GM19035 (cell line): ENCODE results near the gene STOX1.
"Not testable (repeated sequence)": the region's sequence is repeated elsewhere in the genome, so short reads cannot be mapped to it uniquely, and the experiment has no call there.

Experiments
- ATAC-seq: cut with Tn5 transposase; IDR thresholded peaks from one replicate; pipeline ENCODE4 v1.9.1; 2021; ENCODE audit not compliant: unreplicated experiment

Gene STOX1

DNA sequence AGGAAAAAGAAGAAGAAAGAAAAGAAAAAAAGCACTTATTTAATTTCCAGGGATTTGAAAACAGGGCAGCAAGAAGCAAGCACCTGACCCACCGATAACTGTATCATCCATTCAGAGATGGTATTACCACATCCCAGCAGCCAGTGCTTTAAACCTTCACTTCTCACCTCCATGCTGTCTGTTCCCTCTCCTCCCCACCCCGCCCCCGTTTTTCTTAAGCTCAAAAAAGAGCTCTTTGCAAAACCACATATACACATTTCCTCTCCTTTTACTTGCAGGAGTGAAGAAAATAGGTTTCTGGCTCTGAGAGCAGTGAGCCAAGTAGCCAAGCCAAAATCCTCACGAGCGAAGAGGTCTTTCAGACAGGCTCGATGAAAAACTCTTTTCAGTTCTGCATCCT, 2.2 kb downstream of the STOX1 start:
- ATAC-seq = no peak

DNA sequence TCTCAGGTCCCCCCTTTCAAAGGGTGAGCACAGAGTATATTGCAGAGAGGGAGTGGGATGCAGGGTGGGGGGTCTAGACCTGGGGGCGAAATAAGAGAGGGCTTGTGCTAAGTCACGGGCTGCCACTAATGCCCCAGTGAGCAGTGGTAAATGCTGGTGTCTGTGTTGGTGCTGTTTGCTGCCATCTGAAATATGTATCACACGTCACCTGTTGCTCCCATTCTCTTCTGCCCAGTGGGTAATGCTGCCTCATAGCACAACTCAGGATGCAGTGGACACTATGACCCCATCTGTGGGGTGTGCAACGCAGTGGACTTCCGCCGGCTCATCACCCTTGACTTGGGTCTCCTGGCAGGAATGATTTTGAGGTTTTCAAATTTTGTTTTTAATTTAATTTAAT, 2.6 kb downstream of the STOX1 start:
- no peak for ATAC-seq

DNA sequence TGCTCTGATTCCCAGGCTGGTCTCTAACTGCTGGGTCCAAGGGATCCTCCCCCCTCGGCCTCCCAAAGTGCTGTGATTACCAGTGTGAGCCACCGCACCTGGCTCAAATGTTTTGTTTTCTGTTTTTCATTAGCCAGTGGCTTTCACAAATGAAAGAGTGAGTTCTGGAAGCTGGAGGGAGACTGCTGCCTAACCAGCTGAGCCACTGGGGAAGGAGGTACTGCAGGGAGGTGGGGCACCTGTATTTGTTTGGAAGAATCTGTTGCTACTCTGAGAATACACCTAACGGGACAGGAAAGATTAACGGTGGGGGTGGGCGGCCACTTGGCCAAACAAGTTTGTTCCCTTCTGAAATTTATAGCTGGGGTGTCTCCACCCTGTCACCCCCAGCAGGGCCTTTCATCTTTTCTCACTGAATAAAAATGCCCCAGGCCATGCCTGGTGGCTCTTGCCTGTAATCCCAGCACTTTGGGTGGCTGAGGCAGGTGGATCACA, 4.7 kb downstream of the STOX1 start:
- ATAC-seq = no peak

DNA sequence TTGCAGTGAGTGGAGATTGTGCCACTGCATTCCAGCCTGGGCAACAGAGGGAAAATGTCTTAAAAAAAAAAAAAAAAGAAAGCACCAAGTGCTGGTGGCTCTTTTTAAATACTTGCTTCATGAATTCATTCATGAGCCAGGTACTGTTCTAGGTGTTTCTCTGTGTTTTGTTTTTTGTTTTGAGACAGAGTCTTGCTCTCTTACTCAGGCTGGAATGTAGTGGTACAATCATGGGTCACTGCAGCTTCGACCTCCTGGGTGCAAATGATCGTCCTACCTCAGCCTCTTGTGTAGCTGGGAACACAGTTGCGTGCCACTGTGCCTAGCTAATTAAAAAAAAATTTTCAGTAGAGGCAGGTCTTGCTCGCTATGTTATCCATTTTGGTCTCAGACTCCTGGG, 5.3 kb downstream of the STOX1 start:
- no peak for ATAC-seq

DNA sequence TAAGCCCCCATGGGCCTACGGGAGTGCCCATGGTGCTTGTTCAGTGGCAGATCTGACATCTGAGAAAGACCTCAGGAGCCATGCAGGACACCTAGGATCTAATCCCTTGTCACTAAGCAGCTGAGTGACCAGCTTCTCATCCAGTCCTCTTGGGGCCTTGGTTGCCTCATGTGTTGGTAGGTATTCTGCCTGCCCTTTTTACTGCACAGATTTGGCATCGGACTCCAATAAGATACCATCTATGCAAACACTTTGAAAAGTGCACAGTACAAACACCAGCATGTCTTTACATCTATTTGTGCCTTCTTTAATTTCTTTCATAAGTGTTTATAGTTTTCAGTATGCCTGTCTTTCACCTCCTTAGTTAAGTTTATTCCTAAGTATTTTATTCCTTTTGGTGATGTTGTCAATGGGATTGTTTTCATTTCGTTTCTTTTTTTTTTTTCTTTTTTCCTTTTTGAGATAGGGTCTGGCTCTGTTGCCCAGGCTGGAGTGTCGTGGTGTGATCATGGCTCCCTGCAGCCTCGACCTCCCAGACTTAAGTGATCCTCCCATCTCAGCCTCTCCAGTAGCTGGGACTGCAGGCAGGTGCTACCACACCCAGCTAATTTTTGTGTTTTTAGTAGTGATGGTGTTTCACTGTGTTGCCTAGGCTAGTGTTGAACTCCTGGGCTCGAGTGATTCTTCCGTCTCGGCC, 10.4 kb downstream of the STOX1 start:
- no peak for ATAC-seq

DNA sequence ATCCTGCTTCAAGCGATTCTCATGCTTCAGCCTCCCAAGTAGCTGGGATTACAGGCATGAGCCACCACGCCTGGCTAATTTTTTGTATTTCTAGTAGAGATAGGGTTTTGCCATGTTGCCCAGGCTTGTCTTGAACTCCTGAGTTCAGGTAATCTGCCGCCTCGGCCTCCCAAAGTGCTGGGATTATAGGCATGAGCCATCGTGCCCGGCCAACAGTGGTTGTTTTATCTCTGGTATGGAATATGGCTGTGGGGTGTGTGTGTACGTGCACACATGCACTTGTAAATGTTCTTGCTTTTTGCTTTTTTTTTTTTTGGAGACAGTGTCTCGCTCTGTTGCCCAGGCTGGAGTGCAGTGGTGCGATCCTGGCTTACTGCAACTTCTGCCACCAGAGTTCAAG, 13.3 kb downstream of the STOX1 start:
- not testable (repeated sequence) for ATAC-seq

DNA sequence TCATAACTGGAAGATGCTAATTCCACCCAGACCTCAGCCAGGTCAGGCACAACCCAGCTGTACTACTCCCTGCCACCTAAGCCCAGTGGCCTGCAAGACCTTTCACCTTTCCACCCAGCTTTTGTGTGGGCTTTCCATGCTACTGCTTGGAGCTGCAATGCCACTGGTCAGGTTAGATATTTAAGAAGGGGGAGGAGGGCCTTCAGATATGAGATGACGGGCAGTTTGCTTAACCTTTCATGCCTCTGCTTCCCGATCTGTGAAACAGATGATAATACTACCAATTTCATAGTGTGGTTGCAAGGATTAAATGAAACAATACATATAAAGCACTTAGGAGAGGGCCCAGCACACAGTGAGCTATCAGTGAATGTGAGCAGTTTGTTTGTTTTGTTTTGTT, 20.9 kb downstream of the STOX1 start:
- ATAC-seq = no peak

DNA sequence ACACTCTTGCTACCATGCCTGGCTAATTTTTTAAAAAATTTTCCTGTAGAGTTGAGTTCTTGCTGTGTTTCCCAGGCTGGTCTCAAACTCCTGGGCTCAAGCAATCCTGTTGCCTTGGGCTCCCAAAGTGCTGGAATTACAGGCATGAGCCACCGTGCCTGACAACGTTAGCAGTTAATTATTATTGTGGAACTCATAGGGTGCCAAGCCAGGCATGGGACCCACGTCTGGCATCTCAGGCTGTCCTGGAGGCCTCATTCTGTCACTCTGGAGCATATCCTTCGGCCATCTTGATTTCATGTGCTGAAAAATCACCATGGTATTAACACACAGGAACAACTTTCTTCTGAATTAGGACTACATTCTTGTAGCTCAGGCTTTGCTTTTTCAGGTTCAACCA, 21.5 kb downstream of the STOX1 start:
- ATAC-seq = no peak

DNA sequence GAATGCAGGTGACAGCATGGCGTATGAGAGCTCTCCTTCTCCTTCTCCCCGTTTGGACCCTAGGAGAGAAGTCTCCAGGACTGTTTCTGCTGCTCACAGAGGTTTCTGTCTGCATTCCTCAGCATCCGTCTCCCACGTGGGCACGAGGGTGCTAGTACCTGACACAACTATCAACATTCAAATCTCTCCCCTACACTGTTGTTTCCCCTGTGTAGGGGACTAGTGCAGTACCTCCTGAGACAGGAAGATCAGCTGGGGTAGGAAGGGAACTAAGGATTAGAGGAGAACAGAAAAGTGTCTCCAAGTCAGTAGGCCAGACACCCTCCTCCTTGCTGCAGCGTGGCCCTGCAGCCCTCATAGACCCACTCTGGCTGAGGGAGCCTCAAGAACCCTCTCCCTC, 29.0 kb downstream of the STOX1 start:
- ATAC-seq = no peak

DNA sequence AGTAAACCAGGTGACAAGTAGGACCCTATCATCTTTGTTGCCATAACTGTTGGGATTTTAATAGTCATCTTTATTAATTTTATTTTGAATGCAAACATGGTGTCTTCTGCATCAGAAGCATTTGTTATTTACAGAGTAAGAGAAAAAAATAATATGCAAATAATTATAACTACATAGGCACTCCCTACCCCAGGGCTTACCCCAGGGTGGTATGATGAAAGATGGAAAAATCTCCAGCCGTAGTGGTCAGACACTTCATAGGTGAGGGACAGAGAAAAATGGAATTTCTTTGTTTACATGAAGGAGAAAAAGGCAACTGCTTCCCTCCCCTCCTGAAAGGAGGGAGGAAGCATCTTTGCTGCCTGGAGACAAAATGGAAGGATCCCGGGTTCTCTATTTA, 29.7 kb downstream of the STOX1 start:
- ATAC-seq = no peak

DNA sequence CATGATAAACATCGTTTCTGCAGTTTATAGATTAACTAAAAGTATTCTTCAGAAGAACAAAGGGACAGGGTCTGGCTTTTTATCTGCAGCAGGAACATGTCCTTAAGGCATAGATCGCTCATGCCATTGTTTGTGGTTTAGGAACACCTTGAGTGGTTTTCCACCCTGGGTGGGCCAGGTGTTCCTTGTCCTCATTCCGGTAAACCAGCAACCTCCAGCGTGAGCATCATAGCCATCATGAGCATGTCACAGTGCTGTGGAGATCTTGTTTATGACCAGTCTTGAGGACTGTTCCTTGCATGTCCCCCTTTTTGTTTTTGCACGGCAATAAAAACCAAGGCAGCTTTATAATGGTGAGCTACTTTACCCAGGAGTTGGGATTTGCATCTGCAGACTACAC, 33.9 kb downstream of the STOX1 start:
- no peak for ATAC-seq

DNA sequence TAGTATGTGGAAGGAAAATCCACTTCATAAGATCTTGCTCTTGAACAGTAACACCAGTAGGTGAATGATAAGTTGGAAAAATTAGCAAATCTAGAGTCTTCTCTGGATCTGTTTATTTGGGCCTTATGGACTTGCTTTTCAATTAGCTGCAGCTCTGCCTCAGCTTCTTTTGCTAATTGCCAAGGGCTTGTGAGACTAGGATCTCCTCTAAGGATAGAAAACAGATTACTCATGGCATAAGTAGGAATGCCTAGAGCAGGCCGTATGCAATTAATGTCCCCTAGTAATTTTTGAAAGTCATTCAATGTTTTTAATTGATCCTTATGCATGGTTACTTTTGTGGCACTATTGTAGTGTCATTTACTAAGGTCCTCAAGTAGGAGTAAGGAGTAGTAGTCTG, 37.3 kb downstream of the STOX1 start:
- ATAC-seq = no peak

DNA sequence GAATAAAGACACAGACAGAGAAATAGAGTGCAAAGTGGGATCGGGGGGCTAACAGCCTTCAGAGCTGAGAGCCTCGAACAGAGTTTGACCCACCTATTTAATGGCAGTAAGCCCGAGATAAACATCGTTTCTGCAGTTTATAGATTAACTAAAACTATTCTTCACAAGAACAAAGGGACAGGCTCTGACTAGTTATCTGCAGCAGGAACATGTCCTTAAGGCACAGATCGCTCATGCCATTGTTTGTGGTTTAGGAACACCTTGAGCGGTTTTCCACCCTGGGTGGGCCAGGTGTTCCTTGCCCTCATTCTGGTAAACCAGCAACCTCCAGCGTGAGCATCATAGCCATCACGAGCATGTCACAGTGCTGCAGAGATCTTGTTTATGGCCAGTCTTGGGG, 40.8 kb downstream of the STOX1 start:
- not testable (repeated sequence) for ATAC-seq

DNA sequence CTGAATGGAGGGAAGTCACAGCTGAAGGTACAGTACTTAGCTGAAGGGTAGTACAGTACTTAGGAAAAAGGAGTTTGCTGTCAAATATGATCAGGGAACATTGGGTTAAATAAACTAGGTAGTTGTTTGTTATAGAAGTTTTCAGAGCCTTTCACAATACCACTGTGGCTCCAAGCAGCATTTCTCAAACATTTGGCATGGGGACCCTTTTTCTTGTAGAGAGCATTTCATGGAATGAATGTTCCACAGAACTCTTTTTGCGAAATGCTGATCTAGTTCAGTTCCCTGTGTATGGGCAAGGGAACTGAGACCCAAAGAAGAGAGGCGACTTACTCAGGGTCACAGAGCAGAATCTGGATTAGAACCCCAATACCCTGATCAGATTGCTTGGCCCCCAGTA, 42.3 kb downstream of the STOX1 start:
- no peak for ATAC-seq

DNA sequence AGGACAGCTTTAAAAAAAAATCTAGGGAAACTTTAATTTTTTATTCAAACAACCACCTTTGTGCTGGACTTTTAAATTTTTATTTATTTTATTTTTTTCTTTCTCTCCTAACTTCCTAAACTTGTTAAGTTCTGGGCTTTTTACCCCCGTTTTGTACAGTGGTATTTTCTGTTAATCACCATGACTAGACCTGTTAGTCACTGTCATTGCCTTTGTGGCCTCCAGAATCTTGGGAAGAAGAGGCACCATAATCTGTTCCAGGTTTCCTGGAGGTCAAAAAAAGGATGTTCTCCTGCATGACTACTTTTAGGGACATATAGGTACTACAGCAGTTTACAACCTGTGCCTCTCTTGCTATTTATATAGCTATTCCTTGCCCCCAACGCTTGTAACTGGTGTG, 42.7 kb downstream of the STOX1 start:
- ATAC-seq = no peak

DNA sequence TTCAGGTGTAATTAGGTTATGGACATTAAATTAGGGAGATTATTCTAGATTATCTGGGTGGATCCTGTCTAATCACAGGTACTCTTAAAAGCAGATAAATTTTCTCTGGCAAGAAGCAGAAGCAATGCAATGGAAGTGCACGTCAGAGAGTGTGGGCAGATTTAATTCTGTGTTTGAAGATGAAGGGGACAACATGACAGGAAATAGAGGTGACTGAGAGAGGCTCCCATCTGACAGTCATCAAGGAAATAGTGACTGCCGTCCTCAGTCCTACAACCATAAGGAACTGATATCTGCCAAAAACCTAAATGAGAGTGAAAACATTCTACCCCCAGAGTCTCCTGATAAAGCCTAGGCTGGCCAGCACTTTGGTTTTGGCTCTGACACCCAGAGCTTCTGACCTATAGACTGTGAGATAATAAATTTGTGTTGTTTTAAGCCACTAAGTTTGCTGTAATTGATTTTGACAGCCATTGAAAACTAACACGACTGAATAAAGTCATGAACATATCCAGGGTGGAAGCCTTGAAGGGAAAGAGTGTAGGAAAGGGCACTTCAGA, 43.3 kb downstream of the STOX1 start:
- ATAC-seq = no peak

DNA sequence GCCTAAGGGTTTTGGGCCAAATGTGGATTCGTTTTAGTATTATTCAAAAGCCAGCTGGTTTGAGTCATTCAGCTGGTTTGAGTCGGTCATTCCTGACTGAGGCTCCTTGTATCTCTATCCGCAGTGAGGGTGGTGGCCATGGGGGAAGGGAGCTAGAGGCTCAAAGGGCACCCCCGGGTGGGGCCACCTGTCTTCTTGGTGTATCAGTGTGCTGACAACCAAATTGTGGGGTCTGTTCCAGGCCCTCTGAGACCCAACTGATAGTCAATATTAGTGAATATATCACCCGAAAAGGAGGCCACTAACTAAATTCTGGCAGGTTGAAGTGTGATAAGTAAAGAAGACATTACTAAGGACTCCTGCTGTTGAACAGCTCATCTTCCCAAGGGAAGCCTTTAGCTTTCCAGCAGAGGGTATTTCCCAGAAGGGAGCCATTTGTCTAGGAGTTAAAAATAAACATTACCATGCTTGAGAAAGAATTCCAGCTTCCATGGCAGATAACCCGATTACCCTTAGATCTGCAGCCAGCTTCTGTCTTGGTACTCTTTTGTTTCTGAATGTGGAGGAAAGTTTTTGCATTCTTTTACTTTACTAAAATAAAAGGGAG, 43.9 kb downstream of the STOX1 start:
- no peak for ATAC-seq

DNA sequence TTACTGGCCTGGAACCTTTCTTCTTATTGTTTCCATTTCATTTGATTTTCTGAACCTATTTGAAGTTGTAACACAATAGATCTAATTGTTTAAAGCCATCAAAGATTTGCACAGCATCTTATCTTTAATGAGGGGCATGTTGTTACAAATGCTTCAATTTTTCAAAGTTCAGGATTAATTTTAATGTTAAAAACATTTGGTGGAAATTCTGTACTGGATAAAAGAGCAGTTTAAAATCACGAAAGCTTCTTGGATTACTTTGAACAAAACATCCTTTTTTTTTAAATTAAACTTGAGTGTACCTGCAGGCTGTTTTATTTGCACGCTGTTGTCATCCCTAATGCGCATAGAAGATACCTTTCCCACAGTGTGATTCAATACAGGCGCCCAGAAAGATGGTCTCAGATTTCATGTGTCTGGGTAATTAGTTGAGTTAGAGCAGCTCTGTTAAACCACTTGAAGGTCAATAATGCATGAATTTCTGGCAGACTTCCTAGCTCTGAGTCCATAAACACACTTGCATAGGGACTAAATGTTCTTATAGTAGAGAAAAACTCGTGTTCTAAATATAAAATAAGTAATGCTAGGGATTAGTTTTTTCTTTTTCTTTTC, 44.5 kb downstream of the STOX1 start:
- no peak for ATAC-seq

DNA sequence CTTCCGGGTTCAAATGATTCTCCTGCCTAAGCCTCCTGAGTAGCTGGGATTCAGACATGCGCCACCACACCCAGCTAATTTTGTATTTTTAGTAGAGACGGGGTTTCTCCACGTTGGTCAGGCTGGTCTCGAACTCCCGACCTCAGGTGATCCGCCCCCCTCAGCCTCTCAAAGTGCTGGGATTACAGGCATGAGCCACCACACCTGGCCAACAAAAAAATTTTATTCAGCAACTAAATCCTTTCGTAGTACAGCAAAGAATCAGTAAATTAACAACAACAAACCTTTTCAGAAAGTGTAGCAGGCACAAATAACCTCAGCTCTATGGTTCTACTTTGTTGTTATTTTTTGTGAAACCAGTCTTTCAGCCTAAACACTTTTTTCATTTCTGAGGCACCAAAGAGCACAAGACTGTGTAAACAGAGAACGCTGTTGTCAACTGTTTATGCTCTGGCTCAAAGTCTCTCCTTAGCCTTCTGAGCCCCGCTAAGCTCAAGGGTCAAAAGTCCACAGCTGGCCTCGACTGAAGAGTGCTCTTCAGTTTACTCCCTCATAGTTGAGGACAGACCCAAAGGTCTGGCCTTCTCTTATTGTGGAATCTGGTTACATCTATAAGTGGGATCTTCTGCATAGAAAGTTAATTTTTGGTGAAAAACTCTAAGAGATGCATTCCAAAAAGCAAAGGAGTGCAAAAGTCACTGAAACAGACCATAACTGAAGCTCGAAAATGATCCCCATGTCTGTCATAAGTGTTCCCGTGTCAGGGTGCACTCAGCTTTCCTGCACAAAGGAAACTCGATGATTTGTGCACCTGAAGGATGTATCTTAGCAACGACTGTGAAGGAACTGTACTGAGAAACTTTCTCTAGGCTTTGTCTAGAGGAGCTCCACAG, 49.2 kb downstream of the STOX1 start:
- no peak for ATAC-seq

DNA sequence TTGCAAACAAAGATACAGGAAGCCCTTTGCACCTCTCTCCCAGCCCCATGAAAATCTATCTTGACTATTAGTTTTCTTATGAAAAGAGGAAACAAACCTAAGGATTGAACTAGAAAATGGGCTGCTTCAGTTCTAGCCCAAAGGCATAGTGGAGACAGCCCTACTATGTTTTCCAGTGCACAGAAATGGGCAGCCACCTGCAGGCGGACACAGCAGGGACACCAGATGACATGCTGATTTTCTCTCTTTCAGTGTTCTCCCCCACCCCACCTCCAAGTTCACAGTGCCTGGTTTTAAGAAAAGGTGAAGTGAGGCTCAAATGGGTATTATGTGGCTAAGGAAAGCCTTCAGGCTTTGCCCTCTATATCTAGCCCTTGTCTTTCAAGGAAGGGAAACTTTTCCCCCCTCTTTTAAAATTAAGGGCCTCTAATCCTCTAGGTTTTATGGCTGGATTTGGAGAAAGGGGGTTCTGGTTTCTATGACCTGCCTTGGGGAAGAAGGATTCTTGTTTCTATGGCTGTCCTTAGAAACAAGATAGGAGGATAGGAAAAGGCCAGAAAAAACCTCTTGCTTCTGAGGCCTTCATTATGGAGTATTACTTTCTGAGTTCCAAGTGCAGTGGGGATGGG, 50.3 kb downstream of the STOX1 start:
- no peak for ATAC-seq

DNA sequence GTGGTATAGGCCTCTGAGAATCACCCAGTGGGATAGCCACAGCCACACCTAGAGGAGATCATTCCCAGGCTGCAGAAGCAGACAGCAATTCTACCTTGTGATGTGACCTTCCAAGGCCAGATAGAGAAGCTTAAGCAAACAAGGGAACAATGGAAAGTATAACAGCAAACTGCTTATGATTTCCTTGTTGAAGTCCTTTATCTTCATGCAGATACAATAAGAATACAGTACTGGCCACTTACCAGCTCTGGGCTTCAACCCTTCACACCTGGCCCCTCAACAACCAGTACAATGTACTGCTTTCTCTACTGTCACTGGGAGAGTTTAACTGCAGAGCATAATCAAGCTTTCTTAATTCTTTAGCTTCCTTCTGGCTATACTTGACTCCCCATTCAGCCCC, 51.2 kb downstream of the STOX1 start:
- no peak for ATAC-seq
